ENCODE measurements around the gene TPRX2.
"Not testable (repeated sequence)": the region's sequence is repeated elsewhere in the genome, so short reads cannot be mapped to it uniquely, and the experiment has no call there.

Gene TPRX2

GRCh38 chr19:47861630-47862029 is 2.6 kb downstream of the TPRX2 start:
- DNase-seq (ENCODE audit: low read depth), result no peak

DNA sequence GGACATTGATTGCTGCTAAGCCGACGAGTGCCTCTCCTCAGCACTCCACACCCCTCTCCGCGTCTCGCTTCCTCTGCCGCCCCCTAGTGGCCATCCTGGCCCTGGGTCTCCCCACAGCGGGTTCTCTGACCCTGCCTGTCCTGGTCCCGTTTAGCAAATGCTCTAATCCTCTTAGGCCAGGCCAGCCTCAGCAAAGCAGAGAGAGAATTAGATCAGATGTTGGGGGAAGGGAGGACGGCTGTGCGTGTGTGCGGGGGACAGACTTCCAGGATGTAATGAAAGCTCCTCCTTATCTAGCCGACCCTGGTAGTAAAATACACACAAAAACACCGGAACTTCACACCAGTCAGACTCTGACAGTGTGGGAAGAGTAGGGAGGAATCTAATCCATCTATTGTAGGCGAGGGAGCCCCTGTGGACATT is 4.5 kb downstream of the TPRX2 start:
- peak; percentile 66 for DNase-seq (ENCODE audit: low read depth)

DNA sequence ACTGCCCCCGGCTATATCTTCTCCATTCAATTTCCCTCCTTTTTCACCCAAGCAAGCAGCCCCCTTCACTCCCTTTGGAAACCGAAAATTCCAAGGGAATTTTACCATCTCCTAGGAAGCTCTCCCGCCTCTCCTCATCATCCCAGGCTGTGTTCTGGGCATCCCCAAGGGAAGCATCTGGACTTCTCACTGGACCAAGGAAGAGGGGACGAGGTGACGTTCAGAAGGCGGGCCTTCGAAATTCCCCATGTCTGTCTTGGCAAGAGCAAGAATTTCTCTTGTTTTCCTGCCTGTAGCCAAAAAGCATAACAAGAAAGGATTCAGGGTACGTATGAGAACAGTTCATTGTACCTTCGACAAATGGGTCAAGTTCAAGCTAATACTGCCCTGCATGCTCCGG is 6.1 kb downstream of the TPRX2 start:
- no peak for DNase-seq (ENCODE audit: low read depth)

- DNase-seq (ENCODE audit: low read depth), result no peak
Measured at GRCh38 chr19:47878906-47879305, 19.9 kb downstream of the TPRX2 start.

GRCh38 chr19:47879385-47879784 is 20.4 kb downstream of the TPRX2 start:
- DNase-seq (ENCODE audit: low read depth), result not testable (repeated sequence)

- DNase-seq (ENCODE audit: low read depth), result no peak
Measured at GRCh38 chr19:47881757-47882156, 22.7 kb downstream of the TPRX2 start.

DNA sequence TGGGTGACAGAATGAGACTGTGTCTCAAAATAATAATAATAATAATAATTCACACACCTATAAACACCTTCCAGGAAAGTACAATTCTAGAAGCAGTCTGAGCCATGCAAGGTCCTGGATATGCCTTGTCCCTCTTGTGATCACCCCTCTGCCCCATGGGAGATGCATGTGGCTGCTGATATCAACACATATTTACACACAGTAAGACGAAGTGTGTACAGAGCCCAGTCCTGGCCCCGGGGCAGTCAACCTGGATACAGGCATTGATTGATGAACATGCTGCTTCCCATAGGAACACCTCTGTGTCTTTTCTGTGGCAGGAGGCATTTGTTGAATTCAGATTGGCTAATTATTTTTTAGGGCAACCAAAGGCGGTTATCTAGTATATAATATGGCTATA is 23.9 kb downstream of the TPRX2 start:
- no peak for DNase-seq (ENCODE audit: low read depth)

DNA sequence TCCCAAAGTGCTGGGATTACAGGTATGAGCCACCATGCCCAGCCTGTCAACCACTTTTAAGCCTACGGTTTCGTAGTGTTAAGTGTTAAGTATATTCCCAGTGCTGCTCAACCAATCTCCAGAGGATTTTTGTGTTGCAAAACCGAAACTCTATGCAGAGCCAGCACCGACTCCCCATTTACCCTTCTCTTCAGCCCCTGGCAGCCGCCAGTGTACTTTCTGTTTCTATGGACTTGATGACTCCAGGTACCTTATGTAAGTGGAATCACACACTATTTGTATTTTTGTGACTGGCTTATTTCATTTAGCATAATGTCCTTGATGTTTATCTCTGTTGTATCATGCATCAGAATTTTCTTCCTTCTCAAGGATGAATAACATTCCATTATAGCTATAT is 26.0 kb downstream of the TPRX2 start:
- DNase-seq (ENCODE audit: low read depth), result no peak

GRCh38 chr19:47886010-47886559 is 27.1 kb downstream of the TPRX2 start, which contains the start of gene SULT2A1:
Gene SULT2A1 (minus strand): TSS chr19:47886315. CDS start chr19:47886257, 58 bp downstream.
- no peak for DNase-seq (ENCODE audit: low read depth)

GRCh38 chr19:47890865-47891621 is 32.0 kb downstream of the TPRX2 start:
- DNase-seq (ENCODE audit: low read depth), result no peak

DNA sequence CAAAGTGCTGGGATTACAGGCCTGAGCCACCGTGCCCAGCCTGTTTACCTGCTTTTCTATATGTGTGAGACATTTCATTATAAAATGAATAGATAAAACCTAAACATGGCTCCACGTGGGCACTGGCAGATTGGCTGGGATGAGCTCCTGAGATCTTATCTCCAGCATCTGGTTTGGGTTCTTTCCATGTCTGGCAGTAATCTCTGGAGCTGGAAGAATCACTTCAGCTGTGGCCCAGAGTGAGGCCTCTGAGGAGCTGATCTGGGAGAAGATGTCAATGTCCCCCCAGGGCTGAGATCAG is 32.5 kb downstream of the TPRX2 start:
- DNase-seq (ENCODE audit: low read depth), result no peak

DNA sequence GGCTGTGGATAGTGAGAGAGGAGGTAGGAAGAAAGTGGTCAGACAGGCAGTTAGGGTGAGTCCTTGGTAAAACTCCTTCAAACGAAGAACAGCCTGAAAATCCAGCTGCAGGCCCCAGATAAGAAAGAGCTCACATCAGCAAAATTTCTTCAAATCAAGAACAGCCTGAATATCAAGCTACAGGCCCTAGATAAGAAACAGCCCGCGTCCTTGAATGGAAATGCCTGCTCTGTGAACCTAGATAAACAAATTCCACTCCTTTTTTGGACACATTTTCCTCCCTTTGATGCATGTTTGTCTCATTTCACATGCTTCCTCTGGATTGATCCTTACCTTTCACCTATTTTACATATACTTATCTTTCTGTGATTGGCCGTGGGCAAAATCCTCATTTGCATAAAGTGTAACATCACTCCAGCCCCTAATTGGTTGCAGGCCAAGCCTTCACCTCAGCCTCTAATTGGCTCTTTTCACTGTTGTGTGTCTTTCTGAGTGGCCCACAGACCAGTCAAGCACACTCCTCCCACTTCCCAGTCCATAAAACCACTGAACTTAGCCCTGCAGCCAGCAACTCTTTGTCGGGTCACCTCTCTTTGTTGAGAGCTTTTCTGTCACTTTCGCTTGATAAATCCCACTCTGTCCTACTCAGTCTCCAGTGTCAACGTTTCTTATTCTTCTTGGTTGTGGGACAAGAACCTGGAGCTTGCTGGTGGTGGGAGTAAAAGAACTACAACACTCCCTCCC is 33.1 kb downstream of the TPRX2 start:
- DNase-seq (ENCODE audit: low read depth), result peak; percentile 49

DNA sequence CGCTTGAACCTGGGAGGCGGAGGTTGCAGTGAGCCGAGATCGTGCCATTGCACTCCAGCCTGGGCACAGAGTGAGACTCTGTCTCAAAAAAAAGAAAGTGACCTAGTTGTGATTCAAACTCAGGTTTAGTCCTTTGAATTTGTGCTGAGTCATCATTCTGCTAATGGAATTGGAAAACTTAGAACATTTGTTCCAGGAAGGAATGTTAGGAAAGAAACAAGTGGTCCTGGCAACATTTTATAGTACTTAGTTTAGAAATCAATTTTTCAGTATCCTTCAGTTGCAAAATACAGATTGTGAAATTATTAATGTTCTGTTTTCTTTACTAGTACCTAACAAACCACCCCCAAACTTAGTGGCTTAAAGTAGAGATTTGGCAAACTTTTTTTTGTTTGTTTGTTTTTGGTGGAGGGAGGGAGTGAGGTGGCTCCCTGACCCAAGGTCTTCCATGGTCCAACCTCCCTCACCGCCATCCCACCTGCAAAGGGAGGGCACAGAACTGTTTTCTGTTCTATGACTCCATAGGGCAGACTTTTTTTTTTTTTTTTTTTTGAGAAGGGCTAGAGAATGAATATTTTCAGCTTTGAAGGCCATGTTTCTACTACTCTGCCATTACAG is 36.2 kb downstream of the TPRX2 start:
- DNase-seq (ENCODE audit: low read depth), result no peak

- no peak for DNase-seq (ENCODE audit: low read depth)
Measured at GRCh38 chr19:47896019-47896418, 37.0 kb downstream of the TPRX2 start.

DNA sequence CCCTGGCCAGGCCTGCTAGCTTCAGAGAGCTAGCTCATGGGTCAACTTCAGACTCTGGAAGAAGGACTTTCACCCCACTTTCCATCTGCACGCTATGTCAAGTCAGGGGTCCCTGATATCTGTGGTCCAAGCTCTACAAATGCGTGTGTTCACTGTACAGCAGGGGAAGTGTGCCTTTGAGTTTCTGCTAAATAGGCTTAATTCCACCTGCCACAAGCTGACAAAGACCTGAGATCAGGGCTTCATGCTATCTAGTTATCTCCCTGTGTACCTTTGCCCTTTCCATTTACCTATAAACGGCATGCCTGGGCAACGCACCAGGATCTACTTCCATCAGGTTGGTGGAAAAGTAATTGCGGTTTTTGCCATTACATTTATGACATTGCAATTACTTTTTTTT is 37.7 kb downstream of the TPRX2 start:
- no peak for DNase-seq (ENCODE audit: low read depth)

DNA sequence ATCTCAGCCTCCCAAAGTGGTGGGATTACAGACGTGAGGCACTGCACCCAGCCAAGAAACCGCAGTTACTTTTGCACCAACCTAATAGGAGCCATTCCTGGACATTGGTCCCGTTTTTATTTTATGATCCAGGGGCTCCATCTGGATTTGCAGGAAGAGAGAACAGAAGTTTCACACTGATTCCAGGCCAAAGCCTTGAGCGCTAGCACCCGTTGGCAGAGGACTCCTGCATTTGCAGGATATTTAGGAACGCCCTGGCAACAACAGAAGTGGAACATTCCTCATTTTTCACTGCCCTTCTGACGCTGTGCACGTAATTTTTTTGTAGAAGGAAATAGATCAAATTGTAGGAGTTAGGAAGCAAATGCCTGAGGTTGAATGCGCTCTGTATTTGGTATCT is 38.8 kb downstream of the TPRX2 start:
- no peak for DNase-seq (ENCODE audit: low read depth)

DNA sequence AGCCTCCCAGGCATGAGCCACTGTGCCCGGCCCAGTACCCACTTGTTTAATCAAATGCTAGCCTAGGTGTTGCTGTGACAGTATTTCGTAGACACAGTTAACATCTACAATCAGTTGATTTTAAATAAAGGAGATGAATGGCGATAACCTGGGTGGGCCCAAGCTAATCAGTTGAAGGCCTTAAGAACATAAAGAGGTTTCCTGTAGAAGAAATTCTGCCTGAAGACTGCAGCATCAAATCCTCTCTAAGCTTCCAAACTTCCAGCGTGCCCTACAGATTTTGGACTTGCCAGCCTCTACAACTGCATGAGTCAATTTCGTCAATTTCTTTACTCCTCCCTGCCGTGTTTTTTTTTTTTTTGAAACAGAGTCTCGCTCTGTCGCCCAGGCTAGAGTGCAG is 40.3 kb downstream of the TPRX2 start:
- no peak for DNase-seq (ENCODE audit: low read depth)

- DNase-seq (ENCODE audit: low read depth), result no peak
Measured at GRCh38 chr19:47901370-47901769, 42.3 kb downstream of the TPRX2 start.

GRCh38 chr19:47909350-47909749 is 50.3 kb downstream of the TPRX2 start:
- not testable (repeated sequence) for DNase-seq (ENCODE audit: low read depth)

- DNase-seq (ENCODE audit: low read depth), result not testable (repeated sequence)
Measured at GRCh38 chr19:47910191-47910590, 51.2 kb downstream of the TPRX2 start.
